HepG2 (cell line): ENCODE measurements around the gene PROK2. TPM values are rescaled to one million over a fixed set of nuclear protein-coding genes. Genes with fewer than 3 reads are reported as not detected.

Experiments used
- BCL6 ChIP-seq: IDR thresholded peaks from 2 replicates; pipeline ENCODE4 v1.6.1; 2016; ENCODE audit warnings: missing genetic modification reagents, missing compliant biosample characterization
- BRF2 ChIP-seq: sonication (generic); formaldehyde crosslinking; IDR thresholded peaks from 2 replicates; pipeline ENCODE4 v1.8.1; 2022; ENCODE audit warnings: mild to moderate bottlenecking, missing genetic modification reagents
- CENPT ChIP-seq: sonication (generic); formaldehyde crosslinking; IDR thresholded peaks from 2 replicates; pipeline ENCODE4 v1.8.0; 2022; ENCODE audit warnings: low read depth, mild to moderate bottlenecking, moderate library complexity, missing genetic modification reagents
- DRAP1 ChIP-seq: IDR thresholded peaks from 2 replicates; pipeline ENCODE4 v1.6.1; 2016; ENCODE audit warnings: missing genetic modification reagents, missing compliant biosample characterization
- FOXK1 ChIP-seq: sonication (generic); formaldehyde crosslinking; IDR thresholded peaks from 2 replicates; pipeline ENCODE4 v1.4.0; 2020; ENCODE audit warnings: low read depth, missing genetic modification reagents, borderline replicate concordance
- SOX13 ChIP-seq, 3 experiments: fragments of 450-650 bp in 1 of 3; sonication (generic) in 1 of 3; formaldehyde crosslinking in 1 of 3; IDR thresholded peaks in 2 of 3; conservative IDR thresholded peaks in 1 of 3; 2 replicates each; pipeline versions ENCODE4 v1.5.0 to v1.6.1; 2016 to 2020; ENCODE audit warnings: antibody characterized with exemption in 1 of 3, mild to moderate bottlenecking in 1 of 3, missing compliant biosample characterization in 1 of 3, missing genetic modification reagents in 1 of 3, moderate library complexity in 1 of 3
- ZBTB49 ChIP-seq: sonication (generic); formaldehyde crosslinking; IDR thresholded peaks from 2 replicates; pipeline ENCODE4 v1.4.0; 2020; ENCODE audit warnings: missing genetic modification reagents, borderline replicate concordance
- ZNF235 ChIP-seq: sonication (generic); formaldehyde crosslinking; IDR thresholded peaks from 2 replicates; pipeline ENCODE4 v1.8.1; 2023; ENCODE audit warnings: mild to moderate bottlenecking, missing genetic modification reagents, borderline replicate concordance
- ZNF552 ChIP-seq: sonication (generic); formaldehyde crosslinking; IDR thresholded peaks from 2 replicates; pipeline ENCODE4 v1.9.0; 2022; ENCODE audit warnings: missing genetic modification reagents, mild to moderate bottlenecking, borderline replicate concordance
- ZNF569 ChIP-seq: sonication (generic); formaldehyde crosslinking; IDR thresholded peaks from 2 replicates; pipeline ENCODE4 v1.5.0; 2020; ENCODE audit warnings: mild to moderate bottlenecking, missing genetic modification reagents, moderate library complexity, borderline replicate concordance
- ZNF740 ChIP-seq: sonication (generic); formaldehyde crosslinking; IDR thresholded peaks from 2 replicates; pipeline ENCODE4 v1.4.0; 2020; ENCODE audit warnings: missing genetic modification reagents
- polyA plus RNA-seq, 8 experiments: library from polyadenylated mRNA; depleted of rRNA in 3 of 8; stranded (reverse) in 7 of 8; unstranded in 1 of 8; fragments of >200 nt; fragmentation: Illumina TruSeq in 4 of 8; extraction: Trizol in 4 of 8; gene quantifications; 2 replicates each; pipeline versions ENCODE4 v1.2.1 to v1.2.3, GENCODE V29; 2011 to 2016; ENCODE audit warnings: low read depth in 4 of 8, missing spikeins in 1 of 8, mixed read lengths in 1 of 8; ENCODE audit not compliant: insufficient read depth in 1 of 8
- total RNA-seq, 5 experiments: library from RNA; depleted of rRNA; stranded (reverse); fragments of >200 nt; fragmentation: Illumina TruSeq; extraction: Trizol; gene quantifications; 2 replicates each; pipeline ENCODE4 v1.2.3, GENCODE V29; 2016; ENCODE audit warnings: low read depth in 1 of 5

The PROK2 gene
- total and polyA plus RNA-seq, 2 of the 13 experiments (the other 11 are each of a cell fraction or from before 2014, with no cell fraction given), result not detected

- no peak for TF ChIP-seq ZNF740 (CRISPR knock-in tag)
- TF ChIP-seq ZNF235, result no peak
- no peak for TF ChIP-seq BCL6 (CRISPR knock-in tag)
- TF ChIP-seq ZBTB49, result no peak
- TF ChIP-seq CENPT (CRISPR knock-in tag), result no peak
- no peak for TF ChIP-seq FOXK1 (CRISPR knock-in tag)
- TF ChIP-seq BRF2 (CRISPR knock-in tag), result no peak
- no peak for TF ChIP-seq SOX13 (IDR thresholded peaks at IDR 0.05)
- TF ChIP-seq SOX13 (CRISPR knock-in tag; conservative IDR thresholded peaks at IDR 0.05 in 1 of 2, IDR thresholded peaks at IDR 0.05 in 1 of 2), result no peak
- TF ChIP-seq ZNF552 (CRISPR knock-in tag), result no peak
- no peak for TF ChIP-seq ZNF569 (CRISPR knock-in tag)
- no peak for TF ChIP-seq DRAP1 (CRISPR knock-in tag)
Observed at GRCh38 chr3:71776538-71776937, 8.4 kb downstream of the PROK2 start (continued).
